ENCODE results near the gene MAP3K20. TPM values are rescaled to one million over a fixed set of nuclear protein-coding genes. Genes with fewer than 3 reads are reported as not detected.

MAP3K20 gene
- total and polyA plus RNA-seq, 3 experiments from 2014 or later: 1.9 to 14.1 (median 11.2) TPM

GRCh38 chr2:173146590-173146989 is 70.9 kb downstream of the MAP3K20 start:
- H3K4me1 ChIP-seq (ENCODE audit: insufficient read depth, low read length): no peaks in the 10 kb centered on the region
- ChIA-PET POLR2A (no interaction called here), CTCF (no interaction called here)
- no peak overlapping the region for H3K4me3 ChIP-seq (ENCODE audit: low read length)
- Mint-ChIP-seq H3K27me3 (peaks cover 0 to 2% of the 10 kb centered on the region in 2 donors), H3K9me3 (peaks cover 0 to 3% (median under 1%) of the 10 kb centered on the region in 5 donors), H3K27ac (no peak overlapping the region), H3K4me3 (no peak overlapping the region), H3K4me1 (peaks cover 18 to 32% (median 31%) of the 10 kb centered on the region in 3 donors), H3K36me3 (peaks cover 0 to 3% (median 0%) of the 10 kb centered on the region in 3 donors)
- no peaks in the 10 kb centered on the region for H3K9me3 ChIP-seq (ENCODE audit: low read length)
- no peaks in the 10 kb centered on the region for H3K27me3 ChIP-seq (ENCODE audit: insufficient read depth, low read length, poor library complexity, severe bottlenecking)
- no peak for DNase-seq
- no peak overlapping the region for H3K27ac ChIP-seq (ENCODE audit: low read depth, low read length)
- no peaks in the 10 kb centered on the region for H3K36me3 ChIP-seq (ENCODE audit: insufficient read depth, low read length)

DNA sequence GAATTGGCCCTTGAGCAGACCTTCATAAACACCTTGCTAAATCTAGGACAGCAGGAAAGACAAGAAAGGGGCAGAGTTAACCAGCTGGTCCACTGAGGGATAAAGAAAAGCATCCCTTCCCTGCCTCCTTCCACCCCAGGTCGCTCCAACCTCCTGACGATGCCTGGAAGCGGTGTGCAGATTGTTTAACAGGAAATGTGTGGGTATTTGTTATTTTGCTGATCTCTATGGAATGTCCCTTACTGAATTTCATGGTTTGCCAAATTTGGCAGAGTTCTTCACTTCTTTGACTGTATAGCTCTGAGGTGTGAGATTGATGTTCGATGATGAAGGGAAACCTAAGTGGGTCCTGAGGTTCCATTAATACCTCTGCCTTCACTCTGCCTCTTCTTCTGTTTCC is 72.9 kb downstream of the MAP3K20 start:
- H3K4me1 Mint-ChIP-seq: peaks cover 19 to 39% (median 37%) of the 10 kb centered on the region in 3 donors
- no peaks in the 10 kb centered on the region for H3K27me3 Mint-ChIP-seq
- H3K9me3 Mint-ChIP-seq: no peaks in the 10 kb centered on the region
- H3K27me3 ChIP-seq (ENCODE audit: insufficient read depth, low read length, poor library complexity, severe bottlenecking): no peaks in the 10 kb centered on the region
- H3K36me3 ChIP-seq (ENCODE audit: insufficient read depth, low read length): no peaks in the 10 kb centered on the region
- CTCF ChIA-PET: no interaction called here
- no peaks in the 10 kb centered on the region for H3K4me1 ChIP-seq (ENCODE audit: insufficient read depth, low read length)
- no peaks in the 10 kb centered on the region for H3K9me3 ChIP-seq (ENCODE audit: low read length)
- no peak overlapping the region for H3K4me3 Mint-ChIP-seq
- no peak for DNase-seq
- peak overlapping the region in 4 of 8 donors; percentile 11 to 40 (median 26) for H3K27ac Mint-ChIP-seq
- H3K4me3 ChIP-seq (ENCODE audit: low read length): no peak overlapping the region
- POLR2A ChIA-PET: no interaction called here
- no peaks in the 10 kb centered on the region for H3K36me3 Mint-ChIP-seq
- no peak overlapping the region for H3K27ac ChIP-seq (ENCODE audit: low read depth, low read length)

GRCh38 chr2:173149491-173149890 is 73.8 kb downstream of the MAP3K20 start:
- Histone ChIP-seq H3K4me3 (ENCODE audit: low read length) (no peak overlapping the region), H3K9me3 (ENCODE audit: low read length) (no peaks in the 10 kb centered on the region)
- CTCF ChIA-PET: no interaction called here

GRCh38 chr2:173150087-173150486 is 74.4 kb downstream of the MAP3K20 start:
- no peaks in the 10 kb centered on the region for H3K36me3 Mint-ChIP-seq
- POLR2A ChIA-PET: no interaction called here
- Histone ChIP-seq H3K27ac (ENCODE audit: low read depth, low read length) (no peak overlapping the region), H3K27me3 (ENCODE audit: insufficient read depth, low read length, poor library complexity, severe bottlenecking) (no peaks in the 10 kb centered on the region), H3K4me3 (ENCODE audit: low read length) (no peak overlapping the region), H3K36me3 (ENCODE audit: insufficient read depth, low read length) (no peaks in the 10 kb centered on the region), H3K9me3 (ENCODE audit: low read length) (no peaks in the 10 kb centered on the region), H3K4me1 (ENCODE audit: insufficient read depth, low read length) (no peaks in the 10 kb centered on the region)
- DNase-seq: no peak
- CTCF ChIA-PET: no interaction called here
- peaks cover 19 to 38% (median 35%) of the 10 kb centered on the region in 3 donors for H3K4me1 Mint-ChIP-seq
- H3K27ac Mint-ChIP-seq: peak overlapping the region; percentile 61 to 97 (median 86)
- H3K4me3 Mint-ChIP-seq: peak overlapping the region in 5 of 7 donors; percentile 4 to 43 (median 21)
- H3K9me3 Mint-ChIP-seq: no peaks in the 10 kb centered on the region
- no peaks in the 10 kb centered on the region for H3K27me3 Mint-ChIP-seq

More at GRCh38 chr2:173149491-173149890, 73.8 kb downstream of the MAP3K20 start:
- Mint-ChIP-seq H3K4me1 (peaks cover 19 to 39% (median 37%) of the 10 kb centered on the region in 3 donors), H3K36me3 (no peaks in the 10 kb centered on the region), H3K27ac (peak overlapping the region; percentile 61 to 97 (median 86)), H3K27me3 (no peaks in the 10 kb centered on the region), H3K4me3 (peak overlapping the region in 6 of 7 donors; percentile 8 to 67 (median 25)), H3K9me3 (no peaks in the 10 kb centered on the region)
- Histone ChIP-seq H3K4me1 (ENCODE audit: insufficient read depth, low read length) (no peaks in the 10 kb centered on the region), H3K36me3 (ENCODE audit: insufficient read depth, low read length) (no peaks in the 10 kb centered on the region), H3K27me3 (ENCODE audit: insufficient read depth, low read length, poor library complexity, severe bottlenecking) (no peaks in the 10 kb centered on the region), H3K27ac (ENCODE audit: low read depth, low read length) (no peak overlapping the region)
- DNase-seq: peak in 4 of 5 donors; percentile 43 to 79 (median 57)
- POLR2A ChIA-PET: no interaction called here

DNA sequence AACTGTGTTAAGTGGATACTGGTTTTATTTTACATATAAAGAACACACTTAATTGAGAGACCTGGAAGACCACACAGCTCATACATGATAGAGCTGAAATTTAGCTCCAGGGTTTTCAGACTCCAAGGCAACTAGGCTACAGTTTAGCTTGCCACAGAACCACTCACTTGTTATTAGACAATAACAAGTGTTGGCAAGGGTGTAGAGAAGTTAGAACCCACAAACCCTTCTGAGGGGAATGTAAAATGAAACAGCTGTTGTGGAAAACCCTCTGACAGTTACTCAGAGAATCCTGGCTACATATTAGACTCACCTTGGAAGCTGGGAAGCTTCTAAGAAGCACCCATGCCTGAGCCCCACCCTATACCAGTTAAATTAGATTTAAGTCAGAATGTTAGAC is 75.3 kb downstream of the MAP3K20 start:
- peaks cover 17 to 35% (median 32%) of the 10 kb centered on the region in 3 donors for H3K4me1 Mint-ChIP-seq
- peak overlapping the region in 1 of 8 donors; percentile 5 for H3K27ac Mint-ChIP-seq
- Histone ChIP-seq H3K27ac (ENCODE audit: low read depth, low read length) (no peak overlapping the region), H3K36me3 (ENCODE audit: insufficient read depth, low read length) (no peaks in the 10 kb centered on the region), H3K9me3 (ENCODE audit: low read length) (no peaks in the 10 kb centered on the region), H3K27me3 (ENCODE audit: insufficient read depth, low read length, poor library complexity, severe bottlenecking) (no peaks in the 10 kb centered on the region), H3K4me3 (ENCODE audit: low read length) (no peak overlapping the region), H3K4me1 (ENCODE audit: insufficient read depth, low read length) (no peaks in the 10 kb centered on the region)
- H3K9me3 Mint-ChIP-seq: no peaks in the 10 kb centered on the region
- H3K36me3 Mint-ChIP-seq: no peaks in the 10 kb centered on the region
- H3K27me3 Mint-ChIP-seq: no peaks in the 10 kb centered on the region
- no peak overlapping the region for H3K4me3 Mint-ChIP-seq
- ChIA-PET CTCF (no interaction called here), POLR2A (no interaction called here)
- no peak for DNase-seq

- ChIA-PET CTCF (no interaction called here), POLR2A (no interaction called here)
- Mint-ChIP-seq H3K36me3 (no peaks in the 10 kb centered on the region), H3K27ac (peak overlapping the region in 3 of 8 donors; percentile 5 to 49 (median 47)), H3K4me1 (peaks cover 17 to 35% (median 32%) of the 10 kb centered on the region in 3 donors), H3K4me3 (no peak overlapping the region), H3K9me3 (no peaks in the 10 kb centered on the region), H3K27me3 (no peaks in the 10 kb centered on the region)
- no peaks in the 10 kb centered on the region for H3K36me3 ChIP-seq (ENCODE audit: insufficient read depth, low read length)
- no peaks in the 10 kb centered on the region for H3K27me3 ChIP-seq (ENCODE audit: insufficient read depth, low read length, poor library complexity, severe bottlenecking)
- H3K4me3 ChIP-seq (ENCODE audit: low read length): no peak overlapping the region
- H3K4me1 ChIP-seq (ENCODE audit: insufficient read depth, low read length): no peaks in the 10 kb centered on the region
- DNase-seq: no peak
- H3K9me3 ChIP-seq (ENCODE audit: low read length): no peaks in the 10 kb centered on the region
- H3K27ac ChIP-seq (ENCODE audit: low read depth, low read length): no peak overlapping the region
Measured at GRCh38 chr2:173151671-173152401, 76.2 kb downstream of the MAP3K20 start.

DNA sequence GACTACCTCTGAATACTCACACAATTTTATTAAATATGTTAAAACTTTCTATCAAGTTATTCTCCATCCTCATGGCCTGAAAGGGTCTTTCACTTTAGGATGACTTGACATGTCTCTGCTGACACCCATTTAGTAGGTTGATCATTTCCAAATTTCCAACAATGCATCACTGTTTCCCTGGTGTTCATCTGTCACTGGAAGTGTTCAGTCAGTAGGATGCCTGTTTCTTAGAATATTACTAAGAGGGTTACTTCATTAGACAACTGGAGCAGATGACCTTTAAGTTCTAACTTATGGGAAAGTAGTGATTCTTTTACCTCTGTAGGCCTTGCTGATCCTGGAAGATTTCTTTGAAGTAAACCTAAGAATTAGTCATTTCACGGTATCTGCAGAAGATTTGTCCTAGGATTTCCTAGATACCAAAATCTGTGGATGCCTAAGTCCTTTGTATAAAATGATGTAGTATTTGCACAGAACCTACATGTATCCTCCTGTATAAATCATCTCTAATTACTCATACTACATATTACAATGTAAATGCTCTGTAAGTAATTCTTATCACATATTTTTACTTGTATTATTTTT is 77.7 kb downstream of the MAP3K20 start:
- H3K4me1 ChIP-seq (ENCODE audit: insufficient read depth, low read length): no peaks in the 10 kb centered on the region
- no peak overlapping the region for H3K27ac ChIP-seq (ENCODE audit: low read depth, low read length)
- no peak overlapping the region for H3K4me3 ChIP-seq (ENCODE audit: low read length)
- no peaks in the 10 kb centered on the region for H3K36me3 ChIP-seq (ENCODE audit: insufficient read depth, low read length)
- H3K4me3 Mint-ChIP-seq: no peak overlapping the region
- no peak overlapping the region for H3K27ac Mint-ChIP-seq
- POLR2A ChIA-PET: no interaction called here
- H3K36me3 Mint-ChIP-seq: no peaks in the 10 kb centered on the region
- H3K9me3 Mint-ChIP-seq: no peaks in the 10 kb centered on the region
- DNase-seq: no peak
- no peaks in the 10 kb centered on the region for H3K27me3 Mint-ChIP-seq
- H3K4me1 Mint-ChIP-seq: peaks cover 17 to 31% (median 31%) of the 10 kb centered on the region in 3 donors
- H3K9me3 ChIP-seq (ENCODE audit: low read length): no peaks in the 10 kb centered on the region
- CTCF ChIA-PET: no interaction called here
- no peaks in the 10 kb centered on the region for H3K27me3 ChIP-seq (ENCODE audit: insufficient read depth, low read length, poor library complexity, severe bottlenecking)

DNA sequence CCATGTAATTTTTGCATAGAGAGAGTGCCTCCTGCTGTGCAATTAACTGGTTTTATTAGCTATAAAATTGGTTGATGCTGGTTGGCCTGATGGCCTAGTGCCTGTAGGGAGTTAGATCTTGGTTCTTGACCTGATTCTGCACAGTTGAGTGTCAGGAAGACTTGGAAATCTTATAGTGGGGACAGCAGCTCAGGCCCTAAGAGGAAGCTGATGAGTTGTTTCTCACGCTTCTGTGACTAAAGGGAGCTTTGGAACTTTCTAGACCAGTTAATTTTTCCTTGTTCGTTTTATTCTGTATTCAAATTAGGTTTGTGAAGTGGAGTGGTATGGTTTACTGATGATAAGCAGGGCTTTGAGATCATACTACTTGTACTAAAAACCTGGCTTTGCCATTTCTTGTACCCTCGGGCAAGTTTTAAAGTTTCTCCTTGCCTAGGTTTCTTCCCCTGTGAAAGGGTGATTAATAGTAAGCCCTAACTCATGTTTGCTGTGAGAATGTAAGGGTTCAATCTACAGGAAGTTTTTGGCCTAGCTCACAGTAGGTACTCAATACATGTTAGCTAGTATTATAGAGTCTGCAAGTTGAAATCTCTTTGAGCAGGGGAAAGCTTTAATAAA is 82.1 kb downstream of the MAP3K20 start:
- H3K27me3 ChIP-seq (ENCODE audit: insufficient read depth, low read length, poor library complexity, severe bottlenecking): no peaks in the 10 kb centered on the region
- H3K27me3 Mint-ChIP-seq: no peaks in the 10 kb centered on the region
- H3K36me3 ChIP-seq (ENCODE audit: insufficient read depth, low read length): no peaks in the 10 kb centered on the region
- no peaks in the 10 kb centered on the region for H3K9me3 ChIP-seq (ENCODE audit: low read length)
- CTCF ChIA-PET: interaction anchor here (0.7 kb wide), 1 partner anchor 131 kb away, joined by 3 read pairs; no protein-coding TSS in a partner anchor
- H3K9me3 Mint-ChIP-seq: no peaks in the 10 kb centered on the region
- H3K27ac Mint-ChIP-seq: no peak overlapping the region
- H3K4me3 Mint-ChIP-seq: no peak overlapping the region
- no peak overlapping the region for H3K4me3 ChIP-seq (ENCODE audit: low read length)
- peaks cover 0 to 3% (median 0%) of the 10 kb centered on the region in 3 donors for H3K36me3 Mint-ChIP-seq
- H3K4me1 ChIP-seq (ENCODE audit: insufficient read depth, low read length): no peaks in the 10 kb centered on the region
- no peak overlapping the region for H3K27ac ChIP-seq (ENCODE audit: low read depth, low read length)
- H3K4me1 Mint-ChIP-seq: no peaks in the 10 kb centered on the region
- POLR2A ChIA-PET: no interaction called here
- no peak for DNase-seq
